Subcutaneous abdominal adipose tissue (tissue), 5 donors: Measurements from ENCODE around the gene COX10.
"Not testable (repeated sequence)": the region's sequence is repeated elsewhere in the genome, so short reads cannot be mapped to it uniquely, and the experiment has no call there.

Experiments used
- H3K27ac ChIP-seq: one replicate; pipeline ENCODE4 v1.7.0; 2013; ENCODE audit warnings: low read depth, mild to moderate bottlenecking, inconsistent platforms, low read length, moderate library complexity
- H3K27me3 ChIP-seq, 5 donors: one replicate each; pipeline ENCODE4 v1.7.0; 2013; ENCODE audit warnings: low read length in 5 of 5, inconsistent platforms in 1 of 5; ENCODE audit not compliant: control insufficient read depth in 5 of 5, insufficient read depth in 4 of 5
- H3K36me3 ChIP-seq, 5 donors: one replicate each; pipeline ENCODE4 v1.7.0; 2013; ENCODE audit warnings: low read length in 5 of 5; ENCODE audit not compliant: control insufficient read depth in 5 of 5, insufficient read depth in 5 of 5
- H3K4me1 ChIP-seq, 5 donors: one replicate each; pipeline ENCODE4 v1.7.0; 2013; ENCODE audit warnings: low read length in 5 of 5, mild to moderate bottlenecking in 3 of 5, moderate library complexity in 1 of 5; ENCODE audit not compliant: control insufficient read depth in 5 of 5, insufficient read depth in 5 of 5
- H3K4me3 ChIP-seq, 5 donors: one replicate each; pipeline ENCODE4 v1.7.0; 2013; ENCODE audit warnings: low read length in 5 of 5, low read depth in 1 of 5
- H3K9ac ChIP-seq, 5 donors: one replicate each; pipeline ENCODE4 v1.7.0; 2013; ENCODE audit warnings: low read length in 5 of 5, mild to moderate bottlenecking in 4 of 5, moderate library complexity in 3 of 5
- H3K9me3 ChIP-seq, 5 donors: one replicate each; pipeline ENCODE4 v1.7.0; 2013; ENCODE audit warnings: low read length in 5 of 5; ENCODE audit not compliant: control insufficient read depth in 5 of 5
- donor health status: healthy.
- donor health status: healthy.
- donor health status: healthy.
- donor health status: healthy.
- donor health status: healthy.

The COX10 gene

GRCh38 chr17:14184536-14184935 lies 115.2 kb downstream of the COX10 start:
- H3K4me1 ChIP-seq, H3K9me3 ChIP-seq, H3K4me3 ChIP-seq, H3K27me3 ChIP-seq, H3K9ac ChIP-seq, H3K27ac ChIP-seq, H3K36me3 ChIP-seq: not testable (repeated sequence)

GRCh38 chr17:14186443-14186842 lies 117.1 kb downstream of the COX10 start:
- H3K27ac ChIP-seq, H3K9ac ChIP-seq, H3K36me3 ChIP-seq, H3K9me3 ChIP-seq, H3K27me3 ChIP-seq, H3K4me3 ChIP-seq, H3K4me1 ChIP-seq: not testable (repeated sequence)

GRCh38 chr17:14190774-14191173 lies 121.5 kb downstream of the COX10 start:
- H3K36me3 ChIP-seq = not testable (repeated sequence)

GRCh38 chr17:14191469-14191868 lies 122.2 kb downstream of the COX10 start:
- not testable (repeated sequence) for H3K9ac ChIP-seq, H3K27ac ChIP-seq, H3K4me3 ChIP-seq, H3K27me3 ChIP-seq, H3K4me1 ChIP-seq, H3K36me3 ChIP-seq, H3K9me3 ChIP-seq

More at GRCh38 chr17:14190774-14191173, 121.5 kb downstream of the COX10 start:
- not testable (repeated sequence) for H3K4me1 ChIP-seq, H3K27ac ChIP-seq, H3K27me3 ChIP-seq, H3K9me3 ChIP-seq, H3K4me3 ChIP-seq, H3K9ac ChIP-seq

- H3K27ac ChIP-seq, H3K9ac ChIP-seq, H3K4me3 ChIP-seq, H3K27me3 ChIP-seq, H3K4me1 ChIP-seq, H3K9me3 ChIP-seq: not testable (repeated sequence)
- H3K36me3 ChIP-seq = peaks cover 0 to 13% (median 3%) of the 10 kb centered on the region in 5 donors
These were observed 122.7 kb downstream of the COX10 start for GRCh38 chr17:14192039-14192438.

GRCh38 chr17:14192636-14193344 lies 123.5 kb downstream of the COX10 start:
- H3K27me3 ChIP-seq, H3K4me1 ChIP-seq, H3K9ac ChIP-seq, H3K9me3 ChIP-seq, H3K27ac ChIP-seq, H3K4me3 ChIP-seq: not testable (repeated sequence)
- peaks cover 0 to 18% (median 8%) of the 10 kb centered on the region in 5 donors for H3K36me3 ChIP-seq

- H3K4me1 ChIP-seq = peaks cover 0 to 13% (median 0%) of the 10 kb centered on the region in 5 donors
- H3K9me3 ChIP-seq = no peaks in the 10 kb centered on the region
- H3K36me3 ChIP-seq = peaks cover 0 to 31% (median 9%) of the 10 kb centered on the region in 5 donors
- H3K9ac ChIP-seq = no peak overlapping the region
- H3K27me3 ChIP-seq = no peaks in the 10 kb centered on the region
- H3K27ac ChIP-seq = no peak overlapping the region
- no peak overlapping the region for H3K4me3 ChIP-seq
These were observed 127.2 kb downstream of the COX10 start for GRCh38 chr17:14196377-14196997.

GRCh38 chr17:14197057-14197456 lies 127.8 kb downstream of the COX10 start:
- Histone ChIP-seq H3K9ac (no peak overlapping the region), H3K4me1 (peaks cover 0 to 19% (median 0%) of the 10 kb centered on the region in 5 donors), H3K27me3 (no peaks in the 10 kb centered on the region), H3K36me3 (peaks cover 0 to 30% (median 9%) of the 10 kb centered on the region in 5 donors), H3K27ac (no peak overlapping the region), H3K9me3 (no peaks in the 10 kb centered on the region), H3K4me3 (no peak overlapping the region)

- H3K9me3 ChIP-seq = no peaks in the 10 kb centered on the region
- H3K27me3 ChIP-seq = no peaks in the 10 kb centered on the region
- H3K36me3 ChIP-seq = peaks cover 0 to 27% (median 9%) of the 10 kb centered on the region in 5 donors
- no peak overlapping the region for H3K4me3 ChIP-seq
- no peak overlapping the region for H3K27ac ChIP-seq
- H3K9ac ChIP-seq = no peak overlapping the region
- H3K4me1 ChIP-seq = peaks cover 0 to 19% (median 0%) of the 10 kb centered on the region in 5 donors
These were observed 128.3 kb downstream of the COX10 start for GRCh38 chr17:14197586-14197985.

GRCh38 chr17:14198013-14198412 lies 128.7 kb downstream of the COX10 start:
- Histone ChIP-seq H3K9ac (no peak overlapping the region), H3K36me3 (peaks cover 0 to 27% (median 9%) of the 10 kb centered on the region in 5 donors), H3K27me3 (no peaks in the 10 kb centered on the region), H3K27ac (no peak overlapping the region), H3K4me3 (no peak overlapping the region), H3K9me3 (no peaks in the 10 kb centered on the region), H3K4me1 (peaks cover 0 to 19% (median 0%) of the 10 kb centered on the region in 5 donors)
